Ureter (tissue), 1 donor: Measurements from ENCODE around the gene EXOC3. TPM values are rescaled to one million over a fixed set of nuclear protein-coding genes. Genes with fewer than 3 reads are reported as not detected.
"Not testable (repeated sequence)": the region's sequence is repeated elsewhere in the genome, so short reads cannot be mapped to it uniquely, and the experiment has no call there.

Source experiments
- DNase-seq: peaks from one replicate; pipeline ENCODE4 v3.0.0-alpha.2; 2020; ENCODE audit warnings: low spot score
- total RNA-seq: library from RNA; stranded (reverse); gene quantifications from one replicate; pipeline ENCODE4 v1.2.4, GENCODE V29; 2023
- donor health status: DM: yes; HTN: yes; CAD: no.

Gene EXOC3
- total RNA-seq, 1 donor from 2014 or later, result 63.3 TPM

DNA sequence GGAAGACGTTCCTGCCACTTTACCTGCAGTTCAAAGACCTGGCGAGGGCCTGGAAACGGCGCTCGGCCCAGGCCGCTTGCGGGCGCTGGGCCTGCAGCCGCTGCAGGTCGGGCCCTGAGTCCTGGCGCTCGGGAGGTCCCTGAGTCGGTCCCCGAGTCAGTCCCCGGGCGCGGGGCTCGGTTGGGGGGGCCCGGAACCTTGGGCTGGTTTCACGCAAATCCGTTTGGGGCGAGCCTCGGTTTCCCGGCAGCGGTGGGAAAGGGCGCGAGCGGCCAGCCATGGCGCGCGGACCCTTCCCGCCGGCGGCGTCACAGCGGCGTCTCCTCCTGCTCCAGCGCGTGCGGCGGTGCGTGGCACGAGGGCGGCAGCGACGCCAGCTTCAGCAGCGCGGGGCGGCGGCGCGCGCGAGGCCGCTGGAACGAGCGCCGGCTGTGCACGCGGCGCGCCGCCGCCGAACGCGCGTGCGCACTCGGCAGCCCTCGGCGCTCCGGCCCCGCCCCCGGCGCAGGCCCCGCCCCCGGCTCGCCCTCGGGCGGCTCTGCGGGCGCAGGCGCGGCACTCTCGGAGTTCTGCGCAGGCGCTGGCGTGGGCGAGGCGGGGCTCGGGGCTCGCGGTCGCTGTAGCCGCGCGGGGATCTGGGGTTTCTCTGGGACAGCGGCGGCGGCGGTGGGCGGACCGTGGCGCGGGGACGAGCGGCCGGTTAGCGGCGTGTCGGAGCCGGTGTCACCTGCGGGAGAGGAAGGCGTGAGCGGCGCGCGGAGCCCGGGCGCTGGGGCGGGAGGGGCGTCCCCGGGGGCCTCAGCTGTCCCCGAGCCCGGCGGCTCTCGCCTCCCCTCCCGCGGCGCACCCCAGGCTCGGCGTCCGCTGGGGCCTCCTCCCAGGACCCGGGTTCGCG, 29.9 kb downstream of the EXOC3 start:
- DNase-seq, result peak; percentile 90

DNA sequence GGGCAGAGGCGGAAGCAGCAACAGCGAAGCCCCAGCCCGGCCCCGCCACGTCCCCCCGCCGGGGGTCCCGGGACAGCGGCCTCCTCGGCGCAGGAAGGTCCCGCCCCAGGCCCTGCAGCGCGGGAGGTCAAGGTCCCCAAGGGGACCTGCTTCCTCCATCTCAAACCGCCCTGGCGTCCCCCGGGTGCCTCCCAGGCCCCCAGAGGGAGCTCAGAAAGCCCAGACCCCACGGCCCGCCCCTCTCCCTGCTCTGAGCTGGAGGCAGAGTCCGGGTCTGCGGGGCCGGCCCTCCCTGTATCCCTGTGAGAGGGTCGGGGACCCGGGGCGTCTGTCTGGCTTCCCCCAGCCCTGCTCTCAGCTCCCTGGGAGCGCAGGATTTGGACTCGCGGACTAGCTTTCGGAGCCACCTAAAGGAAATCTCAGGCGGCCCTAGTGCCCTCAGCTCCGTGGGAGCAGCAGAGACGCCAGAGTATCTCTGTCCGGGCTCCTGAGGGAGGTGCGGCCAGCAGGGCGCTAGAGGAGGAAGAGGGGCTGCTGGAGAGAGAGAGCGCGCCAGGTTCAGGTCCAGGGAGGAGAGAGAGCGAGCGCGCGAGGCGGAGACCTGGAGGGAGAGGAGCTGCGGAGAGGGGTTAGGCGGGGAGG, 30.7 kb downstream of the EXOC3 start:
- no peak for DNase-seq

- not testable (repeated sequence) for DNase-seq
Measured at GRCh38 chr5:474232-474839, 31.4 kb downstream of the EXOC3 start.

DNA sequence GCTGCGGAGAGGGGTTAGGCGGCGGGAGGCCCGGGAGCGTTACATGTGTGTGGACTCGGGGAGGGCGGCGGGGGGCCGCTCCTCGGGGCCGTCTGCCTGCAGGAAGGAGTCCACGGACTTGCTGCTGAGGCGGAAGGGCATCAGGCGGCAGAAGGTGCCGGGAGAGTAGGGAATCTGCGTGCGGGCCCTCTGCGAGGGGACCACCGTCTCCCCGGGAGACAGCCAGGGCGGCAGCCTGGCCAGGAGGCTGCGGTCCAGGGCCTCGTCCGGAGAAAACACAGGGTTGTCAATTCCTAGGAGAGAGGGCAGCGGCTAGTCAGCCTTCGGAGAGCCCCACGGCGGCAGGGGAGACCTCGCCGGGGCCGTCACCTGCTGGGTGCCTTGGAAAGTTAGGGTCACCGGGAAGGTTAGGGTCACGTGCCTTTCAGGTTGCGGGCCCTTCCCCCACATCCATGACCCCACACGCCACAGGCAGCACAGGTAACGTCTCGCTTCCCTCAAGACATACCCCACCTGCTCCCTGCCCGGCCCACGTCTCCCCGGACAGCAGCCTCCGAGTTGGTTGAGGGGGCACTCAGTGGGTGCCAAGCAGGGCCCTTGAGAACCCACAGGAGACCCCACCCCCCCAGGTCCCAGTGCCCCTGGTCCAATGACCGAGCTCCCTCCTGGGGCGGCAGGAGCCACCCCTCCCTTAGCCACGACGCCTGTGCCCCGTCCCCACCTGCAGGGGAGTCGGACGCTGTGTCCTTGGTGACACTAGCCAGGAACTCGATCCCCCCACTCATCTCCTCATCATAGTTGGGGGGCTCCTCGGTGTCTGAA, 32.1 kb downstream of the EXOC3 start:
- DNase-seq, result no peak

GRCh38 chr5:475704-476101, 32.7 kb downstream of the EXOC3 start:
- no peak for DNase-seq

DNA sequence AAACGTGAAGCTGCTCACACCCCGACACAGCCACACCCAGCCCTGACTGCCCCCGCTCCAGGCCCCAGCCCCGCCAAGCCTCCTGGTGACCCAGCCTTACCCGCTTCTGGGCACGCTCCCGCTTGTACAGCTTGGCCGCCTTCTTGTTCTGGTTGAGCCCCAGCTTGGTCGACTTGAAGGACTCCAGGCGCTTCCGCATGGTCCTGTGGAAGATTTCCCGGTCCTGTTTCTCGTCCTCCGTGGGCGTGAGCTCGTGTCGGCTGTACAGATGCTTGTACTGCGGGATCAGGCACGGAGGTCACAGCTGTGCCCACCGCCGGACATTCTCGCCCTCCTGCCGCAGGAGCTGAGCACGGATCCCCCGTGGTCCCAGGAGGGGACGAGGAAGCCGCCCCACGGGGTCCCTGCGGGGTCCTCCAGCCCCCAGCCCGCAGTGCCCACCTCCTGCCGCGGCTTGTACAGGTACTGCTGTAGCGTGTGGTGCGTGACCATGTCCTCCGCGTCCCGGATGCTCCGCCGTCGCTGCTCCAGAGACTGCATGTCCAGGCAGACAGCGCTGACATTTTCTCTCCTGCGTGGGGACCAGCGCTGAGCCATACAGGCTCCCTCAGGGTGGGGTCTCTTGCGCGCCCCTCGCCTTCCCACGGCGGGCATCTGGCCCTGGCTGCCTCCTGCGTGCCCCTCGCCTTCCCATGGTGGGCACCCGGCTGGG, 33.3 kb downstream of the EXOC3 start:
- no peak for DNase-seq

DNA sequence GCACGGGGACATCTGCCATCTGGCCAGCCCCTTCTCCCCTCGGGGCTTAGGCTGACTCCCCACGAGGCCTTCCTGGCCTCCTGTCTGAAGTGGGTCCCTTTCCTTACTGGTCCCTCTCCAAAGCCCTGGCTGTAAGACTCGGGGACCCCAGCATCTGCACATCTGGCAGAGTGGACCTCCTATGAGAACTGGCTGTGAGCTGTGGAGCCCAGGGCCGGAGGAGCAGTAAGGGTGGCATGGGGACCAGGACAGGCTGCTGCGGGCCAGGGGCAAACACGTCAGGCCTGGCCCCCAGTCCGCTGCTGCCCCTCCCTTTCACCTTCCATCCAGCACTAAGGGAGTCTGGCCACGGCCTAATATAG, 33.8 kb downstream of the EXOC3 start:
- no peak for DNase-seq

GRCh38 chr5:477247-477646, 34.3 kb downstream of the EXOC3 start:
- no peak for DNase-seq

- no peak for DNase-seq
Measured at GRCh38 chr5:477871-478270, 34.9 kb downstream of the EXOC3 start.

GRCh38 chr5:478369-478981, 35.5 kb downstream of the EXOC3 start:
- no peak for DNase-seq

- no peak for DNase-seq
Measured at GRCh38 chr5:478982-479535, 36.1 kb downstream of the EXOC3 start.

- DNase-seq, result no peak
Measured at GRCh38 chr5:479566-480319, 36.8 kb downstream of the EXOC3 start.

GRCh38 chr5:481347-481746, 38.4 kb downstream of the EXOC3 start:
- DNase-seq, result no peak

DNA sequence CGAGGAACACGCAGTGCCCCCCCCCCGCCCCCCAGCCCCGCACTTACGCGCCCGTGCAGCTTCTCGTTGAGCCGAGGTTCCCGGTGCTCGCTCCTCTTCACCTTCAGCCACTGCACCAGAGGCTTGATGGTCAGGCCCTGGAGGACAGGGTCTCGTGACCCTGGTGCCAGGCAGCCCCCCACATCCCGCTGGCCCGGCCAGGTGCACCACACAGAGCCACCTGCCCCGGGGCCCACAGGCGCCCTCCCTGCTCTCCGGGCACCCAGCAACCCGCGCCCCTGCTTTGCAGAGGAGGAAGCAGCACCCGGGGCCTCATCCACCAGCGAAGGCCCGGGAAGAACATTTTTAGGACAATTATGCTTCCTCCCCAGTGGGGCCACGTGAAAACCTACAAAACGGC, 39.0 kb downstream of the EXOC3 start:
- DNase-seq, result no peak

DNA sequence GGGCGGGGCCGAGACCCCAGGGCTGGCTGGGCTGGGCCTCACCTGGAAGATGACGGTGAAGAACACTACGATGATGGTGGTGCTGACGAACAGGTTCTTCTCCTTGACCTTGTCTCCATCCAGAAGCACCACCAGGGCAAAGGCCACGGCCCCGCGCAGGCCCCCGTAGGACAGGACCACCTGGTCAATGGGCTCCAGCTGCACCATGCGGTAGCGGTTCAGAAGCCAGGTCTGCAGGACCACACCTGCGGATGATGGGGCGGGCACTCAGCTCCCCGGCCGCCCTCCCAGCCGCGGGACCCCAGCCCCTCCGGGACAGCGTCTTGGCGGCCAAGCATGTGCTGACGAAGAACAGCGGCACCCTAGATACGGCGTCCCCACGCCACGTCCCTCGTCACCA, 39.5 kb downstream of the EXOC3 start:
- DNase-seq, result no peak

- no peak for DNase-seq
Measured at GRCh38 chr5:483011-483410, 40.0 kb downstream of the EXOC3 start.

DNA sequence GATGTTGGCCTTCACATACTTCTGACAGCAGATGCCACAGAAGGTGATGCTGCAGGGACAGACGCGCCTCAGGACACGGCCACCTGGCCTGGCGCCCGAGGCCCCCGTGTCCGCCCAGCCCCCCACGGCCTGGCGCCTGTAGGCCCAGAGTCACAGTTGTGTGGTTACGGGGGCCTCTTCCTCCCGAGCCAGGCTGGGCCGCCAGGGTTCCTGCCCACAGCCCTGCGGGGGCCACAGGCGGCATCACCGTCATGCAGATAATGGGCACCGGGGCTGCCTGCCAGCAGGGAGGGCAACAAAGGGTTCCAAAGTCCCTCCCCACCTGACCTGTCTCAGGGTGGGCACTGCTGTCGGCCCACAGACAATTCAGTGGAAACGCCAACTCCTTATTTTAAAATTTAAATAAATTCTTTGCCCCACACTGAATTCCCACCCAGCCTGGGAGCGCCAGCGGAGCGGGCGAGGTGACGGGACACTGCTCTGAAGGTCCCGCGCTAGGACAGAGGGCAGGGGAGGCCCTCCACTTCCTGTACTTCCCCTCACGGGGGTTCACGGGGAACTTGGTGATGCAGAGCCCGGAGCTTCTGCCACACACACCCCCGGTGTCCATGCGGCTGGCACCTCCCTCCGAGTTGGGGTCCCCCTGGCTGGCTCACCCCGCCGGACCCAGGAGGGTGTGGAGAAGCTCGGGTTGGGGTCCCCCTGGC, 40.6 kb downstream of the EXOC3 start:
- no peak for DNase-seq

DNA sequence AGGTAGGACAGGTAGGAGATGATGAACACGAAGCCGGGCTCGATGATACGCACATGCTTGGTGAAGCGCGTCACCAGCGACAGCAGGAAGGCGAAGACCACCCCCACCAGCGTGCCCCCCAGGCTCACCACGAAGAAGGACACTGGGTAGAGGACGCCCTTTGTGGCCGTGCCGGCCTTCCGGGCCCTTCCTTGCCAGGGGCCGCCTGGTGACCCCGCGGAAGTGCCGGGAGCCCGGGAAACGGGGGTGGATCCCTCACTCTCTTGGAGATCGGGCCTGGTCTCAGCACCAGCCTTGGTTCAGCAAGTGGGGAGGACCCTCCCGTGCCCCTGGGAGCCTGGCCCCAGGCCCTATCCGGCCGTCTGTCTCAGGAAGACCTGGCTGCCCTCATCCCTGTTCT, 41.6 kb downstream of the EXOC3 start:
- DNase-seq, result no peak
